ENCODE measurements around the gene PCDHGC3.

DNA sequence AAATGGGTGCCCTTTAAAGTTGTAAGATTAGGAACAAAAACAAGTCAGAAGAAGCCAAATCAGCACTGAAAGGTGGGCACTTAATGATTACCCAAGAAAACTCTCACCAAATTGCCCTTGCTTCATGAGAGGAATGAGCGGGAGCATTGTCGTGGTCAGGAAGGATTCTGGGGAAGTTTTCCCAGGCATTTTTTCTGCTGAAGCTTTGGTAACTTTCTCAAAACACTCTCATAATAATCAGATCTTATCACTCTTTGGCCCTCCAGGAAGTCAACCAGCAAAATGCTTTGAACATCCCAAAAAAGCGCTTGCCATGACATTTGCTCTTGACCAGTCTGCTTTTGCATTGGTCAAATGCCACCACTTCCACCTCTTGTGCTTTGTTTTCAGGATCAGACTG is 10.4 kb upstream of the PCDHGC3 start:
- TF ChIP-seq, protein P1, sequence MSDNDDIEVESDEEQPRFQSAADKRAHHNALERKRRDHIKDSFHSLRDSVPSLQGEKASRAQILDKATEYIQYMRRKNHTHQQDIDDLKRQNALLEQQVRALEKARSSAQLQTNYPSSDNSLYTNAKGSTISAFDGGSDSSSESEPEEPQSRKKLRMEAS (IDR thresholded peaks at IDR 0.05; ENCODE audit: low read depth, low read length): no peak
- TF ChIP-seq, protein P2, sequence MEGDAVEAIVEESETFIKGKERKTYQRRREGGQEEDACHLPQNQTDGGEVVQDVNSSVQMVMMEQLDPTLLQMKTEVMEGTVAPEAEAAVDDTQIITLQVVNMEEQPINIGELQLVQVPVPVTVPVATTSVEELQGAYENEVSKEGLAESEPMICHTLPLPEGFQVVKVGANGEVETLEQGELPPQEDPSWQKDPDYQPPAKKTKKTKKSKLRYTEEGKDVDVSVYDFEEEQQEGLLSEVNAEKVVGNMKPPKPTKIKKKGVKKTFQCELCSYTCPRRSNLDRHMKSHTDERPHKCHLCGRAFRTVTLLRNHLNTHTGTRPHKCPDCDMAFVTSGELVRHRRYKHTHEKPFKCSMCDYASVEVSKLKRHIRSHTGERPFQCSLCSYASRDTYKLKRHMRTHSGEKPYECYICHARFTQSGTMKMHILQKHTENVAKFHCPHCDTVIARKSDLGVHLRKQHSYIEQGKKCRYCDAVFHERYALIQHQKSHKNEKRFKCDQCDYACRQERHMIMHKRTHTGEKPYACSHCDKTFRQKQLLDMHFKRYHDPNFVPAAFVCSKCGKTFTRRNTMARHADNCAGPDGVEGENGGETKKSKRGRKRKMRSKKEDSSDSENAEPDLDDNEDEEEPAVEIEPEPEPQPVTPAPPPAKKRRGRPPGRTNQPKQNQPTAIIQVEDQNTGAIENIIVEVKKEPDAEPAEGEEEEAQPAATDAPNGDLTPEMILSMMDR (IDR thresholded peaks at IDR 0.05; ENCODE audit: low read depth, low read length): no peak

Measured in NB4 (cell line).